OCI-LY1 (cell line): ENCODE results near the gene SEPTIN10.

Source experiments
- H2AFZ ChIP-seq: fragments of 200-600 bp; sonication (generic), shearing (Covaris generic); 2 replicates; pipeline ENCODE4 v1.6.0; 2014; ENCODE audit warnings: antibody characterized with exemption, mild to moderate bottlenecking, low read length
- H3F3A ChIP-seq: fragments of 200-600 bp; sonication (generic), shearing (Covaris generic); 2 replicates; pipeline ENCODE4 v1.6.0; 2014; ENCODE audit warnings: mild to moderate bottlenecking, antibody characterized with exemption, low read length, moderate library complexity; ENCODE audit not compliant: insufficient read depth
- H3K27ac ChIP-seq: fragments of 200-600 bp; sonication (generic); 2 replicates; pipeline ENCODE4 v1.5.1; 2014; ENCODE audit warnings: low read length, mixed run types, mild to moderate bottlenecking, low read depth; ENCODE audit not compliant: poor library complexity, severe bottlenecking
- H3K27me3 ChIP-seq: fragments of 200-600 bp; sonication (generic); 2 replicates; pipeline ENCODE4 v1.6.0; 2014; ENCODE audit warnings: antibody characterized with exemption, mild to moderate bottlenecking, low read length, moderate library complexity; ENCODE audit not compliant: insufficient read depth
- H3K36me3 ChIP-seq: fragments of 200-600 bp; sonication (generic); 2 replicates; pipeline ENCODE4 v1.6.1; 2014; ENCODE audit warnings: mild to moderate bottlenecking, antibody characterized with exemption, low read length, moderate library complexity, mixed read lengths; ENCODE audit not compliant: insufficient read depth
- H3K4me1 ChIP-seq: fragments of 200-600 bp; sonication (generic); 2 replicates; pipeline ENCODE4 v1.5.1; 2014; ENCODE audit warnings: mild to moderate bottlenecking, low read length, moderate library complexity; ENCODE audit not compliant: insufficient read depth, severe bottlenecking
- H3K4me2 ChIP-seq: fragments of 200-600 bp; sonication (generic), shearing (Covaris generic); 2 replicates; pipeline ENCODE4 v1.6.1; 2014; ENCODE audit warnings: low read length
- H3K4me3 ChIP-seq: fragments of 200-600 bp; sonication (generic); 2 replicates; pipeline ENCODE4 v1.5.1; 2014; ENCODE audit warnings: low read length, low read depth, mild to moderate bottlenecking, mixed read lengths; ENCODE audit not compliant: poor library complexity, severe bottlenecking
- H3K79me2 ChIP-seq: fragments of 200-600 bp; shearing (Covaris generic); 2 replicates; pipeline ENCODE4 v1.6.1; 2016; ENCODE audit warnings: mixed run types, low read length, mixed read lengths; ENCODE audit not compliant: insufficient read depth
- H3K9ac ChIP-seq: fragments of 200-600 bp; sonication (generic), shearing (Covaris generic); 2 replicates; pipeline ENCODE4 v1.6.1; 2014; ENCODE audit warnings: mild to moderate bottlenecking, low read length, mixed read lengths
- H3K9me2 ChIP-seq: fragments of 200-600 bp; sonication (generic), shearing (Covaris generic); 2 replicates; pipeline ENCODE4 v1.6.1; 2014; ENCODE audit warnings: low read depth, mild to moderate bottlenecking, low read length, mixed read lengths
- H3K9me3 ChIP-seq: fragments of 200-600 bp; shearing (Covaris generic); 2 replicates; pipeline ENCODE4 v1.6.1; 2014; ENCODE audit warnings: low read length, mixed read lengths
- H4K20me1 ChIP-seq: fragments of 200-600 bp; sonication (generic), shearing (Covaris generic); 2 replicates; pipeline ENCODE4 v1.6.0; 2016; ENCODE audit warnings: mild to moderate bottlenecking, low read length; ENCODE audit not compliant: insufficient read depth
- CTCF ChIP-seq: fragments of 200-600 bp; sonication (generic), shearing (Covaris generic); IDR thresholded peaks from 2 replicates; pipeline ENCODE4 v1.5.1; 2017; ENCODE audit warnings: mild to moderate bottlenecking, antibody characterized with exemption, low read length, moderate library complexity, mixed read lengths
- EZH2 ChIP-seq: fragments of 200-600 bp; sonication (generic), shearing (Covaris generic); IDR thresholded peaks from 2 replicates; pipeline ENCODE4 v1.8.0; 2017; ENCODE audit warnings: borderline replicate concordance, mixed run types, mild to moderate bottlenecking, antibody characterized with exemption, low read length, moderate library complexity, mixed read lengths

SEPTIN10 gene

GRCh38 chr2:109614715-109615636 lies 1.2 kb upstream of the SEPTIN10 start:
- H2AFZ ChIP-seq: no peak overlapping the region
- H3K27ac ChIP-seq: no peak overlapping the region
- no peaks in the 10 kb centered on the region for H4K20me1 ChIP-seq
- TF ChIP-seq EZH2: no peak
- no peak for TF ChIP-seq CTCF
- H3K79me2 ChIP-seq: no peaks in the 10 kb centered on the region
- H3F3A ChIP-seq: no peaks in the 10 kb centered on the region
- no peak overlapping the region for H3K4me2 ChIP-seq
- H3K36me3 ChIP-seq: no peaks in the 10 kb centered on the region
- H3K9me3 ChIP-seq: no peaks in the 10 kb centered on the region
- no peaks in the 10 kb centered on the region for H3K4me1 ChIP-seq
- H3K4me3 ChIP-seq: no peak overlapping the region
- no peaks in the 10 kb centered on the region for H3K27me3 ChIP-seq
- no peaks in the 10 kb centered on the region for H3K9me2 ChIP-seq
- no peak overlapping the region for H3K9ac ChIP-seq

- Histone ChIP-seq H4K20me1 (no peaks in the 10 kb centered on the region), H3K4me2 (no peak overlapping the region), H3K4me3 (no peak overlapping the region), H3K27me3 (no peaks in the 10 kb centered on the region), H3K9me2 (no peaks in the 10 kb centered on the region), H3K9ac (no peak overlapping the region), H3K79me2 (no peaks in the 10 kb centered on the region), H3K9me3 (no peaks in the 10 kb centered on the region), H3F3A (no peaks in the 10 kb centered on the region), H3K36me3 (no peaks in the 10 kb centered on the region), H2AFZ (no peak overlapping the region), H3K4me1 (no peaks in the 10 kb centered on the region), H3K27ac (no peak overlapping the region)
- TF ChIP-seq CTCF: no peak
- TF ChIP-seq EZH2: no peak
Observed at GRCh38 chr2:109613081-109613921, 465 bp downstream of the SEPTIN10 start.

- no peaks in the 10 kb centered on the region for H3F3A ChIP-seq
- H3K79me2 ChIP-seq: no peaks in the 10 kb centered on the region
- no peaks in the 10 kb centered on the region for H3K9me3 ChIP-seq
- no peaks in the 10 kb centered on the region for H3K27me3 ChIP-seq
- H3K4me1 ChIP-seq: no peaks in the 10 kb centered on the region
- no peak overlapping the region for H3K4me2 ChIP-seq
- H3K36me3 ChIP-seq: no peaks in the 10 kb centered on the region
- H3K9ac ChIP-seq: no peak overlapping the region
- no peak overlapping the region for H2AFZ ChIP-seq
- no peaks in the 10 kb centered on the region for H4K20me1 ChIP-seq
- H3K9me2 ChIP-seq: no peaks in the 10 kb centered on the region
- TF ChIP-seq CTCF (no peak), EZH2 (no peak)
- no peak overlapping the region for H3K27ac ChIP-seq
- no peak overlapping the region for H3K4me3 ChIP-seq
Observed at GRCh38 chr2:109611467-109612095, 2.2 kb downstream of the SEPTIN10 start.
